OCI-LY7 (cell line): Measurements from ENCODE around the gene MIF4GD. TPM values are rescaled to one million over a fixed set of nuclear protein-coding genes. Genes with fewer than 3 reads are reported as not detected.

Source experiments
- BruUV-seq: library from RNA; stranded (reverse); fragments of 400-500 nt; replicated peaks from 2 replicates; lab custom pipeline; 2021; lab: Mats Ljungman, UMichigan
- CTCF ChIA-PET: fragments of 300-600 bp; sonication (Branson Sonifier 250); formaldehyde crosslinking; loops from one replicate; lab custom pipeline; 2022; ENCODE audit warnings: antibody characterized with exemption; ENCODE audit not compliant: unreplicated experiment; lab: Charles Lee
- POLR2A ChIA-PET: fragments of 300-600 bp; sonication (Branson Sonifier 250); formaldehyde crosslinking; loops from one replicate; lab custom pipeline; 2022; ENCODE audit warnings: antibody characterized with exemption; lab: Charles Lee
- DNase-seq: peaks from one replicate; pipeline ENCODE4 v3.0.0-alpha.2; 2015; ENCODE audit warnings: low spot score
- H2AFZ ChIP-seq: fragments of 200-600 bp; sonication (generic), shearing (Covaris generic); 2 replicates; pipeline ENCODE4 v1.6.1; 2014; ENCODE audit warnings: mild to moderate bottlenecking, antibody characterized with exemption, low read length, moderate library complexity
- H3K27ac ChIP-seq: fragments of 200-600 bp; sonication (generic); 2 replicates; pipeline ENCODE4 v1.5.1; 2014; ENCODE audit warnings: mixed run types, low read depth, mild to moderate bottlenecking, moderate library complexity, low read length, inconsistent platforms; ENCODE audit not compliant: poor library complexity, severe bottlenecking
- H3K36me3 ChIP-seq: fragments of 200-600 bp; sonication (generic); 2 replicates; pipeline ENCODE4 v1.6.1; 2014; ENCODE audit warnings: mild to moderate bottlenecking, antibody characterized with exemption, low read length, moderate library complexity, mixed read lengths; ENCODE audit not compliant: insufficient read depth
- H3K4me1 ChIP-seq: fragments of 200-600 bp; sonication (generic); 2 replicates; pipeline ENCODE4 v1.5.1; 2014; ENCODE audit warnings: mild to moderate bottlenecking, low read length; ENCODE audit not compliant: insufficient read depth, poor library complexity, severe bottlenecking
- H3K4me2 ChIP-seq: fragments of 200-600 bp; sonication (generic); 2 replicates; pipeline ENCODE4 v1.6.1; 2014; ENCODE audit warnings: mild to moderate bottlenecking, low read length
- H3K4me3 ChIP-seq: fragments of 200-600 bp; sonication (generic); 2 replicates; pipeline ENCODE4 v1.5.1; 2014; ENCODE audit warnings: mild to moderate bottlenecking, low read depth, low read length; ENCODE audit not compliant: poor library complexity, severe bottlenecking
- H3K79me2 ChIP-seq: fragments of 200-600 bp; sonication (generic); 2 replicates; pipeline ENCODE4 v1.6.1; 2016; ENCODE audit warnings: low read depth, mild to moderate bottlenecking, low read length, moderate library complexity, mixed read lengths; ENCODE audit not compliant: insufficient read depth
- H3K9me2 ChIP-seq: fragments of 200-600 bp; sonication (generic); 2 replicates; pipeline ENCODE4 v1.6.1; 2016; ENCODE audit warnings: mild to moderate bottlenecking, low read length, mixed read lengths; ENCODE audit not compliant: insufficient read depth
- H3K9me3 ChIP-seq: fragments of 200-600 bp; sonication (generic); 2 replicates; pipeline ENCODE4 v1.6.1; 2014; ENCODE audit warnings: mild to moderate bottlenecking, mixed run types, low read length, mixed read lengths
- H4K20me1 ChIP-seq: fragments of 200-600 bp; sonication (generic); 2 replicates; pipeline ENCODE4 v1.6.1; 2014; ENCODE audit warnings: mild to moderate bottlenecking, antibody characterized with exemption, low read length, moderate library complexity, mixed read lengths; ENCODE audit not compliant: insufficient read depth
- EZH2phosphoT487 ChIP-seq: fragments of 200-600 bp; sonication (generic); IDR thresholded peaks from 2 replicates; pipeline ENCODE4 v1.6.1; 2018; ENCODE audit warnings: low read depth, borderline replicate concordance, mild to moderate bottlenecking, mixed run types, antibody characterized with exemption, low read length, moderate library complexity, mixed read lengths
- intact Hi-C: fragments of 100-400 bp; cut with micrococcal nuclease; formaldehyde crosslinking; loops from one replicate; pipeline ENCODE4 v1.10.0; 2022; ENCODE audit not compliant: unreplicated experiment
- total RNA-seq, 2 experiments: library from RNA; depleted of rRNA in 1 of 2; stranded (reverse); fragments of >200 nt in 1 of 2; shearing (Covaris generic) in 1 of 2; gene quantifications; 2 replicates each; pipeline ENCODE4 v1.2.3, GENCODE V29; 2014 to 2022
- TF ChIP-seq, protein P1 (sequence below): fragments of 200-600 bp; sonication (generic); conservative IDR thresholded peaks from 2 replicates; pipeline ENCODE4 v1.5.1; 2014; ENCODE audit warnings: mild to moderate bottlenecking, antibody characterized with exemption, low read length, moderate library complexity, mixed read lengths

The MIF4GD gene
- total RNA-seq, 2 experiments from 2014 or later: 70.9 to 132 TPM

DNA sequence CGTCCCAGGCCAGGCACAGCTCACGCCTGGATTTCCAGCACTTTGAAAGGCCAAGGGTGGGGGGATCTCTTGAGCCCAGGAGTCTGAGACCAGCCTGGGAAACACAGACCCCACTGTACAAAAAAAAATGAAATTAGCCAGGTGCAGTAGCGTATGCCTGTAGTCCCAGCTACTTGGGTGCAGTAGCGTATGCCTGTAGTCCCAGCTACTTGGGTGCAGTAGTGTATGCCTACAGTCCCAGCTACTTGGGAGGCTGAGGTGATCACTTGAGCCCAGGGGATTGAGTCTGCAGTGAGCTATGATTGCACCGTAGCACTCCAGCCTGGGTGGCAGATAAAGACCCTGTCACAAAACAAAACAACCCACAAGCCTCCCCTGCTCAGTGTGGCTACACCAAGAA lies 45.2 kb upstream of the MIF4GD start:
- ChIA-PET POLR2A (interaction anchor here (0.6 to 23.2 kb wide), 15 partner anchors 9 to 592 kb away, joined by 3 to 393 read pairs (median 5); partner anchors contain the start of gene SLC25A19), CTCF (interaction anchor here (0.5 to 2.2 kb wide), 8 partner anchors 16 to 90 kb away, joined by 3 to 5 read pairs (median 3); partner anchors contain the start of genes GRB2 and SLC25A19)
- Histone ChIP-seq H3K9me2 (no peaks in the 10 kb centered on the region), H3K4me2 (no peak overlapping the region), H4K20me1 (no peaks in the 10 kb centered on the region), H3K36me3 (peaks cover 55% of the 10 kb centered on the region), H2AFZ (no peak overlapping the region), H3K9me3 (no peaks in the 10 kb centered on the region), H3K79me2 (peaks cover 28% of the 10 kb centered on the region), H3K4me1 (peaks cover 95% of the 10 kb centered on the region), H3K27ac (peak overlapping the region; percentile 92), H3K4me3 (no peak overlapping the region)
- intact Hi-C loops: no loop called here
- DNase-seq: no peak
- BruUV-seq: no TSS peak
- TF ChIP-seq, protein P1, sequence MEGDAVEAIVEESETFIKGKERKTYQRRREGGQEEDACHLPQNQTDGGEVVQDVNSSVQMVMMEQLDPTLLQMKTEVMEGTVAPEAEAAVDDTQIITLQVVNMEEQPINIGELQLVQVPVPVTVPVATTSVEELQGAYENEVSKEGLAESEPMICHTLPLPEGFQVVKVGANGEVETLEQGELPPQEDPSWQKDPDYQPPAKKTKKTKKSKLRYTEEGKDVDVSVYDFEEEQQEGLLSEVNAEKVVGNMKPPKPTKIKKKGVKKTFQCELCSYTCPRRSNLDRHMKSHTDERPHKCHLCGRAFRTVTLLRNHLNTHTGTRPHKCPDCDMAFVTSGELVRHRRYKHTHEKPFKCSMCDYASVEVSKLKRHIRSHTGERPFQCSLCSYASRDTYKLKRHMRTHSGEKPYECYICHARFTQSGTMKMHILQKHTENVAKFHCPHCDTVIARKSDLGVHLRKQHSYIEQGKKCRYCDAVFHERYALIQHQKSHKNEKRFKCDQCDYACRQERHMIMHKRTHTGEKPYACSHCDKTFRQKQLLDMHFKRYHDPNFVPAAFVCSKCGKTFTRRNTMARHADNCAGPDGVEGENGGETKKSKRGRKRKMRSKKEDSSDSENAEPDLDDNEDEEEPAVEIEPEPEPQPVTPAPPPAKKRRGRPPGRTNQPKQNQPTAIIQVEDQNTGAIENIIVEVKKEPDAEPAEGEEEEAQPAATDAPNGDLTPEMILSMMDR: no peak
- TF ChIP-seq EZH2phosphoT487: no peak

DNA sequence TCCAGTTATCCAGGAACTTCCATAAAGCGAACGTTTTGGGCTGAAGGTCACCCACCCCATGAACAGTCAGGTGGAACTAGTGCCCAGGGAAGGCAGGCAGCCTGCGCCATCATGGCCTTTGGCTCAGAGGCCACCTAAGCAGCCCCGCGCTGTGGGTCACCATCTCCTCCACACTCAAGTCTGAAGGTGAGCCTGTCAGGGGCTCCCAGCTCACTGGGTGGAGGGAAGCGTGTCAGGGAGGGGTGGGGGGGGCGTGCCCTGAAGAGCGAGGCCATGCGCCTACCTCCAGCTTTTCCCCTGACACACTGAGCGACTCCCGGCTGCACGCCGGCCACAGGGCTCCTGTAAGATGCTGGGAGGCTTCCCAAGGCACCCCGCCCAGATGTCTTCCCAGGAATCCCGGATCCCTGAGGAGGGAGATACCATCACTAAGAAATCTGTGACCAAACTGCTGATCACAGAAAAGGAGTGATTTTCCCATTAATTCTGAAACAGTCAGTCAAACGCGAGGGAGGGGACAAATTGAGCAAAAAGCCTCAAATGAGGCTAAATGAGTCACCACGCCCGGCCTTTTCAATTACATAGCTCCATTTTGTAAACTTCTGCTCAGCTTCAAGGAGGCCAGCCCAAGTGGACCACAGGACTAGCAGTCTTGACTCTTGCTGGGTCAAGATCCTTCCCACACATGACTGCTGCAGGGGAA lies 44.7 kb upstream of the MIF4GD start:
- intact Hi-C loops: no loop called here
- H3K79me2 ChIP-seq: peaks cover 23% of the 10 kb centered on the region
- DNase-seq: no peak
- no peak overlapping the region for H3K4me2 ChIP-seq
- POLR2A ChIA-PET: interaction anchor here (0.7 to 23.2 kb wide), 13 partner anchors 9 to 593 kb away, joined by 3 to 393 read pairs (median 5); partner anchors contain the start of gene SLC25A19
- H3K9me3 ChIP-seq: no peaks in the 10 kb centered on the region
- H3K27ac ChIP-seq: peak overlapping the region; percentile 92
- no peak overlapping the region for H2AFZ ChIP-seq
- no peak overlapping the region for H3K4me3 ChIP-seq
- H3K4me1 ChIP-seq: peaks cover 89% of the 10 kb centered on the region
- no peaks in the 10 kb centered on the region for H3K9me2 ChIP-seq
- CTCF ChIA-PET: interaction anchor here (0.5 to 2.2 kb wide), 8 partner anchors 16 to 90 kb away, joined by 3 to 5 read pairs (median 3); partner anchors contain the start of genes GRB2 and SLC25A19
- TF ChIP-seq EZH2phosphoT487: no peak
- TF ChIP-seq, protein P1: no peak
- no TSS peak for BruUV-seq
- peaks cover 49% of the 10 kb centered on the region for H3K36me3 ChIP-seq
- no peaks in the 10 kb centered on the region for H4K20me1 ChIP-seq
